ENCODE measurements around the gene LARGE1.

GRCh38 chr22:33864723-33865130 lies 55.5 kb downstream of the LARGE1 start:
- TF ChIP-seq CTCF (IDR thresholded peaks at IDR 0.05) (no peak), POLR2A (IDR thresholded peaks at IDR 0.05) (peak in 1 of 2 donors; percentile 25)
